Neural progenitor cell (in vitro differentiated cells): ENCODE results near the gene RFX3.

Experiments used
- CTCF ChIP-seq: fragments of 200-600 bp; sonication (generic); IDR thresholded peaks from 2 replicates; pipeline ENCODE4 v1.5.1; 2017; ENCODE audit warnings: antibody characterized with exemption, mild to moderate bottlenecking
- EZH2 ChIP-seq: fragments of 200-600 bp; sonication (generic); IDR thresholded peaks from 2 replicates; pipeline ENCODE4 v1.6.1; 2017; ENCODE audit warnings: antibody characterized with exemption, mild to moderate bottlenecking, moderate library complexity
- EZH2phosphoT487 ChIP-seq: fragments of 200-600 bp; sonication (generic); IDR thresholded peaks from 2 replicates; pipeline ENCODE4 v1.6.1; 2017; ENCODE audit warnings: antibody characterized with exemption

- TF ChIP-seq CTCF (no peak), EZH2phosphoT487 (no peak), EZH2 (no peak)
Measured at GRCh38 chr9:3239240-3239639, 286.6 kb downstream of the RFX3 start.
